HG02798 (cell line): ENCODE measurements around the gene MCOLN3.
"Not testable (repeated sequence)": the region's sequence is repeated elsewhere in the genome, so short reads cannot be mapped to it uniquely, and the experiment has no call there.

Source experiments
- ATAC-seq: cut with Tn5 transposase; IDR thresholded peaks from one replicate; pipeline ENCODE4 v1.9.1; 2021; ENCODE audit warnings: mild to moderate bottlenecking; ENCODE audit not compliant: unreplicated experiment, poor library complexity

Gene MCOLN3

DNA sequence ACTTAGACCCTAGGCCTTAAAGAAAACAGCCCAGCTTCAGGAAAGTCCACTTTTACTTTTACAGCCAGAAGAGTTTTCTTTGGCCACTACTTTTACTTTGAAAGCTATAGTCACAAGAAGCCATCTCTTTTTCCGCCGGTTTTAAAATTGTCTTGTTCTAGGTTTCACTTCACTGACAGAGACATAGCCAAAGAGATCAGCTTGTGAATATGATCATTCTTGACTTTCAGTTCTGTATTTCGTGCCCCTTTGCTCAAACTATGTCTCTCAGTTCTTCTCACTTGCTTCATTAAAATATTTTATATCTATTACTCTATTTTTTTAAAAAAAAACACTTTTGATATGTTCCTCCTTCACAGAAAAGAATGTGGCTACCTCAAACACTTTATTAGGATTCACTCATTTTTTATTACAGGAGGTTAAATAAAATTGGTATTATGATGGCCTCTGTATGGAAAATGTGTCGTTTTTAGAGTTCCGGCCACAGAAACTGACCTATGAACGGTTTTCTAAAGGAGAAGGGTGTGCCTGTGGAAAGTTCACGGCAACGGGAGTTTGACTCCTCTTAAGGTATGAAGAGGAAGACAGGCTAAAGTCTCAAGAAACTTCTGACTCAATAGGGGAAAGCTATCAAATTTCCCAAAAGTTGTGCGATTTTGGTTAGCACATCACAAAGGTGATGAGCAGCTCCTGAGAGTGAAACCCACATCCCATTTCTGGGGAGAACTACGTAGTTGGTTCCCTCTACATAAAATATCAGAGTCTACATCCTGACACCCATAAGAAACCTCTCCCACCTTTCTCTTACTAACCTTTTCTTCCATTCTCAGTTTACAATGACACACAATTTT lies 52.6 kb downstream of the MCOLN3 start:
- ATAC-seq = peak; percentile 59

GRCh38 chr1:84991097-84991920 lies 57.0 kb downstream of the MCOLN3 start:
- ATAC-seq = peak; percentile 27

- peak; percentile 63 for ATAC-seq
Measured at GRCh38 chr1:84988588-84988987, 59.7 kb downstream of the MCOLN3 start.

DNA sequence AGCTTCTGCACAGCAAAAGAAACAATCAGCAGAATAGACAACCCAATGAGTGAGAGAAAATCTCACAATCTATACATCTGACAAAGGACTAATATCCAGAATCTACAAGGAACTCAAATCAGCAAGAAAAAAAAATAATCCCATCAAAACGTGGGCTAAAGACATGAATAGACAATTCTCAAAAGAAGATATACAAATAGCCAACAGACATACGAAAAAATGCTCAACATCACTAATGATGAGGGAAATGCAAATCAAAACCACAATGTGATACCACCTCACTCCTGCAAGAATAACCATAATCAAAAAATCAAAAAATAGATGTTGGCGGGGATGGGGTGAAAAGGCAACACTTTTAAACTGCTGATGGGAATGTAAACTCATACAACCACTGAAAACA lies 61.7 kb downstream of the MCOLN3 start:
- ATAC-seq = not testable (repeated sequence)

GRCh38 chr1:84985365-84985764 lies 62.9 kb downstream of the MCOLN3 start:
- ATAC-seq = peak; percentile 56

- ATAC-seq = no peak
Measured at GRCh38 chr1:84982395-84982794, 65.9 kb downstream of the MCOLN3 start.

- ATAC-seq = no peak
Measured at GRCh38 chr1:84975035-84975434, 73.3 kb downstream of the MCOLN3 start.

DNA sequence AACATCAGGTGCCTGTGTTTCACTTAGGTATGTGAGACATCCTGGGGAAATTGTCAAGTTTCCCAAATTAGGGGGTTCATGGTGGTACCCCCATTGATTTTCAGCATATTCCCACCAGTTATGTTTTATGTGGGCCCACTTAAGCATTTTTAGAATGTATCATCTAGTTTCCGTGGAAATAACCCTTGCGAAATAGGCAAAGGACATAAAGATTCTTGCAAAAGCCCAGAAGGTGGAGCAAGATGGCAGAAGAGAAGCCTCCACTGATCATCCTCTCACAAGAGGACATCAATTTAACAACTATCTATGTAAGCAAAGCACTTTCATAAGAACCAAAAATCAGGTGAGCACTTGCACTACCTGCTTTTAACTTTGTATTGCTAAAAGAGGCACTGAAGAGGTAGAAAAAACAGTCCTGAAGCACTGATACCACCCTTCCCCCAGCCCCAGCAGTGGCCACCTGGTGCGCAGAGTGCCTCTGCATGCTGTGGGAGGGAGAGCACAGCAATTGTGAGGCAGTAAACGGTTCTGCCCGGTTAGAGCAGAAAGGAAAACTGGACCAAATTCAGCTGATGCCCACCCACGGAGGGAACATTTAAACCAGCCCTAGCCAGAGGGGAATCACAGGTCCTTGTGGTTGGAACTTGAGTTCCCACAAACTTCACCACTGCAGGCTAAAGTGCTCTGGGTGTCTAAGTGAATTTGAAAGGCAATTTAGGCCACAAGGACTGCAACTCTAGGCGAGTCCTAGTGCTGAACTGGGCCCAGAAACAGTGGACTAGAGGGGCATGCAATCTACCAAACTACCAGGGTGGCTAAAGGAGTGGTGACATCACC lies 74.6 kb downstream of the MCOLN3 start:
- peak; percentile 61 for ATAC-seq

DNA sequence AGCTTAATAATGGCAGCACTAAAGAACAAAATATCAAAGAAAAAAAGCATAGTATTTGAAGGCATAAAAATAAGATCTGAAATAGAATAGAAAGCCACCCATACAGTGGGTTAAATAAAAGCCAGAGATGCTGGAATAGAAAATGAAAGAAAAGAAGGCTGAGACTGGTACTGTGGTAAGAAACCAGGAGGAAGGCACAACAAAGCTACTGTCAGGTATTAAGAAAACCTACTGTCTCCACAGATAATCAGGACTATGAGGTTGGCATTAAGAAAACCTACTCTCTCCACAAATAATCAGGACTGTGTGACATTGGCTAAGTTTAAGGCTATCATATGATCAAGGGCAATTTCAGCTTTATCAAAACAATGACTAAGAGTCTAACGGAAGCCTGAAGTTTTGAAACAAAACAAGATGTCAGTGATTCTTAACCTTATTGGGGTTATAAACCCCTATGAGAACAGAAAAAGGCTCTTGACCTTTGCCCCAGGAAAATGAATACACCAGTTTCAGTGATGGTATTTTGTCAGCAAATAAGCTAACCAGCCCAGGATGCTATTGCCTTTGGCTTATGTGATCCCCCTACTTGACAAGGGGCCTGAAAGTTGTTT lies 75.8 kb downstream of the MCOLN3 start:
- ATAC-seq = peak; percentile 43

- ATAC-seq = peak; percentile 43
Measured at GRCh38 chr1:84971957-84972356, 76.3 kb downstream of the MCOLN3 start.

- peak; percentile 41 for ATAC-seq
Measured at GRCh38 chr1:84969489-84970250, 78.6 kb downstream of the MCOLN3 start.

DNA sequence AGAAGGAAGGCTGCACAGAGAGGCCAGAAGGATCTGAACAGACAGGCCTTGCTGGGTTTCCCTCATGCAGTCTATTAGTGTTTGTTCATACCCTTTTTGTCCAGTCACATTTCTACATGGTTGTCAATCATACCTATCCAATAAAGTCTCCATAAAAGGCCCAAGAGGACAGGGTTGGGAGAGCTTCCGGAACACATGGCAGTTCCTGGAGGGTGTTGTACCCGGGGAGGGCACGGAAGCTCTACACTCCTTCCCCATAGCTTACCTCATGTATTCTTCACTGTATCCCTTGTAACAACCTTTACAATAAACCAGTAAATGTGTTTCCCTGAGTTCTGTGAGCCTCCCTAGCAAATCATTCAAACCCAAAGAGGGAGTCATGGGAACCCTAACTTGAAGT lies 79.4 kb downstream of the MCOLN3 start:
- ATAC-seq = no peak

GRCh38 chr1:84968101-84968500 lies 80.2 kb downstream of the MCOLN3 start:
- ATAC-seq = no peak
